HG03520 (cell line): ENCODE measurements around the gene PHOX2B.
"Not testable (repeated sequence)": the region's sequence is repeated elsewhere in the genome, so short reads cannot be mapped to it uniquely, and the experiment has no call there.

Experiments
- ATAC-seq: cut with Tn5 transposase; IDR thresholded peaks from one replicate; pipeline ENCODE4 v1.9.1; 2021; ENCODE audit warnings: mild to moderate bottlenecking, moderate library complexity; ENCODE audit not compliant: unreplicated experiment

PHOX2B gene

DNA sequence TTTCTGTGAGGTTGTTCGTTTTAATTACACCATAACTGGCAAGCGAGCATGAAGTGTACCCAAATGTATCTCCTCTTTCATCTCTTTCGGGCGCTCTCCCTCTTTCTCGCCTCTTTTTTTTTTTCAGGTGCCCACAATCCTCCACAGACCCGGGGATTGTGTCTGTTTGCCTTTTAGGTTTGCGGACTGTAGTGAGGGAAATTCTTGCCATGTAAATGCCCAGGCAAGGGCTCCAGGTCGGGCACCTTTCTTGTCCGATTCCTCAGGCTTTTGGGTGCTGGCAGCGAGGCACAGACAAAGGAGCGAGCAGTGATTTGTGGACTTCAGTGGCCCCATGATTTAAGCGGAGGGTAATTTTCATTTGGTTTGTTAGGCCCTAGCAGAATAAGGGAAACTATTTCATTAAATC, 1.1 kb upstream of the PHOX2B start:
- ATAC-seq: no peak

DNA sequence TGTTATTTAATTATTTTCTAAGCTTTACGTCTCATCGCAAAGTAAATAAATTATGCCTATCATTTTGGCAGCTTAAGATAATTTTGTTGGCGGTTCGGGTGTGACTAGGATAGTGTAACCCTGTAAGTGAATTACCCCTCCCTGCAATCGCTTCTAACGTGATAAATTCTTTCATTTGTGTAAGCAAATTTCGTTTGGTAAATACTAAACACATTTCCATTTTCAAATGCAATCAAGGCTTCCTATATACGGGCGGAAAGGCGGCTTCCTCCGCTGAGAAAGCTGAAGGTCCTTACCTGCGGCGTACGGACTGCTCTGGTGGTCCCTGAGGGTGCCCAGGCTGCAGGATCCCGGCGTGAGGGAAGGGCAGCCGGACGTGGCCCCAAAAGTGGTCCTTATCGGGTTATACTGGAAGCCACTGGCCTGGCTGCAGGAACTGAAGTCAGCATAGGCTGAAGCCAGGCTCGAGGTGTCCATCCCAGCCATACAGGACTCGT, 403 bp downstream of the PHOX2B start:
- no peak for ATAC-seq

DNA sequence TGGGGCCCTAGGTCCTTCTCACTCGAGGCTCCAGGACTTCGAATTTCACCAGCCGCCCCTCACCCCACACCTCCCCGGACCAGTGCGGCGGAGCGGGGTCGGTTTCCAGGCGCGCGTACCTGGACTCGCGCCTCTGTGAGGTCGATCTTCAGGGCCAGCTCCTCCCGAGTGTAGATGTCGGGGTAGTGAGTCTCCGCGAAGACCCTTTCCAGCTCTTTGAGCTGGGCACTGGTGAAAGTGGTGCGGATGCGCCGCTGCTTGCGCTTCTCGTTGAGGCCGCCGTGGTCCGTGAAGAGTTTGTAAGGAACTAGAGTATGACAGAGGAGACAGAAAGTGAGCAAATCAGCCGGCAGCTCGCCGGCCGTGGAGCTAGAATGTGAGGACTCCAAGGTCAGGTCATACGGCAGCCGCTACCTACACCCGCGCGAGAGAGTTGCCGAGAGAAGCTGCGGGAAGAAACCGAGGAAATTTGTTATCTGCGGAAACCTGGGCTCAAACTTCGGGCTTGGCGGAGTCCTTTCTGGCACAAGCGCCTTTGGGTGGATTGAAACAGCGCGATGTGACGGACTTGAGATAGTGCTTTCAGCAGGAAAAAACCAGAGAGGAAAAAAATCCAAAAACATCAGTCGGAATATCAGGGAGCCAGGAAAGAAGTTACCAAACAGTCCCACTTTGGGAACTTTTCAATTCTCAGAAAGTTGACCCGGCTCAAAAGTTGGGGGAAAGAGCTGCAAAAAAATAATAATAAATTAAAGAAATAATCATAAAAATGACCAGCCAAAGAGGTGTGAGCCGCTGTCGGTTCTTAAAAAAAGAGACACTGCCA, 1.1 kb downstream of the PHOX2B start:
- no peak for ATAC-seq

GRCh38 chr4:41746440-41747229, 1.9 kb downstream of the PHOX2B start:
- no peak for ATAC-seq

DNA sequence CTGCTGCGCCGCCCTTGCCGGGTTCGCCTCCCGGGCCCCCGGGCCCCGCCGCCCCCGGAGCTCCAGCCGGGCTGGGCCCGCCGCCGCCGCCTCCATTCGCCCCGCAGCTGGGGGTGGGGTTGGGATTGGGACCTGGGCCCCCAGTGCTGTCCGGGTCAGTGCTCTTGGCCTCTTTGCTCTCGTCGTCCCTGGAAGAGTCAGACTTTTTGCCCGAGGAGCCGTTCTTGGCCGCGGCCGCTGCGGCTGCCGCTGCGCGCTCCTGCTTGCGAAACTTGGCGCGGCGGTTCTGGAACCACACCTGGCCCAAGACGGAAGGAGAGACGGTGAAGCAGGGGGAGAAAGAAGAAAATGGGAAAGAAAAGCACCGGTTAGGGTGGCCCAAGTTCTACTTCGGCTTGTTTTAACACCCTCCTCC, 2.5 kb downstream of the PHOX2B start:
- ATAC-seq: no peak

GRCh38 chr4:41745292-41746024, 3.1 kb downstream of the PHOX2B start:
- ATAC-seq: no peak

- ATAC-seq: no peak
Measured at GRCh38 chr4:41744572-41745291, 3.8 kb downstream of the PHOX2B start.

DNA sequence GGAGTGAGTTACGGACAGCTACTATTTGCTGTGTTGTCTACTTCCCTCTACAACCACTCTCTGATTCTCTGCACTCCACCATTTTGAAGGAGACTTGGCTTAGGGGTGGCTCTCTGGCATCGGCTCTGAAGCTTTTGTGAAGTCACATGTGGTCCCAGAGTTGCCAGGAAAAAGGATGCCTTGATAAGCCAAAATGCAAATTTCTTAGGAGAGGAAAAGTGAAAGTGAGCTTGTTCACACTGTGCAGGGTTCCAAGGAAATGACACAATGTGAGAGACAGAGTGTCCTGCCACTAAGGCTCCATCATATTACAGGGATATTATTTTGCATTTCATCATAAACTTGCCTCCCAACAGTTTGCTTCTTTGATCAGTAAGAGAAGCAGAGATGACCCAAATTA, 7.2 kb downstream of the PHOX2B start:
- ATAC-seq: no peak

- ATAC-seq: not testable (repeated sequence)
Measured at GRCh38 chr4:41737491-41737890, 11.0 kb downstream of the PHOX2B start.

- ATAC-seq: no peak
Measured at GRCh38 chr4:41734371-41734770, 14.2 kb downstream of the PHOX2B start.

DNA sequence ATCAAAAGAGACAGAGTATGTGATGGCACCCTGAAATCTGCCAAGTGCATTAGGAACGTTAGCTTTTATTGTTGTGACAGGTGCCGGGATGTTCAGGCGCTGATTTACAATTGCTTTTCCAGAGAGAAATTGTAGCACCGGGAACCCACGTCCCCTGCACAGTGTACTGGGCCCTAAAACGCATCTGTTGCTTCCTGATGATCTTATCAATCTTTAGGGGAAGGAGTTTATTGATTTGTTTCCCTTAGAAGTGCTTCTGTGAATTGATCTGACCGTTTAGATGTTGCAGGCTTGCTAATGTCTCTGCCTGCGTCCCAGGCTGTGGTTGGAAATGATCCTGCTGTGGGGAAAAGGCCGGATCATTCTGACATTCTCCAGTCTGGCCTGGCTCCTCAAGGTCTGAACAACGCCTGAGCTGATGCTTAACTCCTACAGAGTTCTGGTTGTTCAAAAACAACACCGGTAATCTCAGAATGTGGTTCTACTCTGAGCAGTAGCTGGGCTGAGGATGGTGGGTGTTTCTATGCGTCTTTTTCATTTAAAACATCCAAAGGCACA, 16.9 kb downstream of the PHOX2B start:
- ATAC-seq: no peak

DNA sequence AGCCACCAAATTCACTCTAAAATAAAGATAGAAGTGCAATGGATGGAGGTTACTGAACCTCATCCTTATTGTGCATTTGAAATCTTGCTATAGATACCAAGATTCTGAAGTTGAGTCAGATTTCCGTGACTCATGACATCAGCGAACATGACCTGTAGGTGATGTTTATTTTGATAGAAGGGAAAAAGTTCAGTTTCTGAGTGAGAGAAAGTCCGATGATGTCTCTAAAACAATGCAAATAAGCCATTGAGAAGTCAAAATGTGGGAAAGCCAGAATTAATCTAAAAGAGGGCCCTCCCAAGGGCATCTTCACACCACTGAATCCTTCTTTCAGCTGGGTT, 20.0 kb downstream of the PHOX2B start:
- no peak for ATAC-seq

DNA sequence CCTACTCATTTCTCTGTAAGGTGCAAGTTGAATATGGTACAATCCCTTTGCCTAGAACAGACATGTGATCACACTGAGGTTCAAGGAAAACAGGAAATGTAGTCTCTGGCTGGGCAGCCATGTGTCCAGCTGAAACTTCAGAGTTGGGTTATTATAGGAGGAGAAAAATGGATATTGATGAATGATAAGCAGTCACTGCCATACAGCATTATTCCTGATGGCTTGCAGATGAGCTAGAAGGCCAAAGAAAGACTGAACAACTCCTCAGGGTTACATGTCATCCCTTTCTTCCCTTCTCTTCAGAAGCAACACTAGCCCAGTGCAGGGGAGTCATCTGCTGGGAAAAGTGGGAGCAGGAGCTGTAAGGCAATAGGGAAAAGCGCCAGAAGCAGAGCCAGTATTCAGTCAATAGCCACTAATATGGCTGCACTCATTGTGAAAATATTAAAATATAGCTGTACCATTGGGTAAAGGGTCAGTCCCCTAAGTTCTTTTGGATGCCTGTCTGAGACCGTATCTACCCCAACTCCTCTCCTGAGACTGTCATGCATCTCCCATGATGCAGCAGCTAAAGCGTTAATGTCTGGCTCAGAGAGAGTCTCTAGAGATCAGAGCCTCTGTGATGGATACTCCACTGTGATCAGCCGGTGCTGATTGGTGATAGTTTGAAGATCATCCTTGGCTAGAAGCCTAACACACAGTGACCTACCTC, 20.5 kb downstream of the PHOX2B start:
- ATAC-seq: no peak

DNA sequence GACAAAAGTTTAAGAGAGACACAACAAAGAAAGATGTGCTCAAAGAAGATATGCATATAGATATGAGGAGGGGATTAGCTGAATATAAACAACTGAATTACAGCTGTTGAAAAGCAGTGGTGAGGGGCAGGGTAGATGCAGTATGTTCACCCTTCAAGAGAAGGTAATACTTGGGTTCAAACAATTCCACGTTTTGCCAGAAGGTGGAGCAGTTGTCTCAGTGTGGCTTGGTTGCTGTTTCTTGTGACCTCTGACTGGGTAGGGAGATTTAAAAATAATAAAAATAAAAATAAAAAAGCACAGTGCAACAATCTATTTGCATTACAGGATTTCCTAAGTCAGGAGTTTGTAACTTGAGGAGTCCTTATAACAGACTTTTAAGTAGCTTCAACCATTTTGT, 23.3 kb downstream of the PHOX2B start:
- no peak for ATAC-seq

GRCh38 chr4:41723286-41723685, 25.2 kb downstream of the PHOX2B start:
- no peak for ATAC-seq

GRCh38 chr4:41722181-41722580, 26.3 kb downstream of the PHOX2B start:
- ATAC-seq: no peak

DNA sequence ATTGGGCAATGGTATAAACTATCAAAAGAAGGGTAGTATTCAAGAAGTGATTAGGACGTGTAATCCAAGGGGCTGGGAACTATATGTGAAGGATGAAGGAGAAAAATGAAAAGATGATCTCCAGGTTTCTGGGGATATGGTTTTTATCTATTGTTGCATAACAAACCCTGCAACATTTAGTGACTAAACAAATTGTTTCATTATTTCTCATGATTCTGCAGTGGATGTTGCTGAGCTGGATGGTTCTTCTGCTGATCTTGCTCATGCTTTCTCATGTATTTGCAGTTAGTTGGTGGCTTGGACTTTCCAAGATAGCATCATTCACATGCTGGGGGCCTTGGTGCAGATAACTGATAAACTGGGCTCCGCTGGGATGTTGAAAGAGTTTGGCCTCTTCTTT, 29.1 kb downstream of the PHOX2B start:
- ATAC-seq: no peak

DNA sequence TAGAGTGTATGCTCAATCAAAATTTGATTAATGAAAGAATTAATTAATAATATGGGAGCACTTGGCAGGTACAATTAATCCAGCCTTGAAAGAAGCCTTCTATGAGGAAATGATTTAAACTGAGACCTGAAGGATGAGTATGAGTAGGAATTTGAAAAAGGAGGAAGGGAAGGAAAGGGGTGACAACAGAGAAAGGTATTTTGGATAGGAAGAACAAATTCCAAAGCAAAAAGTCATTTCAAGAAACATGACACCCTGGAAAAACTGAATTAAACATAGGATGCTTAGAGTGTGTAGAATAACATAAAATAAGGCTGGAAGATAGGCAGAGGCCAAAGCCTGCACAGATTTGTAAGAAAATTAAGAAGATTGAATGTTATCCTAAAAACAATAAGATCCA, 29.6 kb downstream of the PHOX2B start:
- ATAC-seq: no peak

GRCh38 chr4:41715155-41715554, 33.4 kb downstream of the PHOX2B start:
- ATAC-seq: no peak
